ENCODE measurements around the gene TBL3.

Gene TBL3

GRCh38 chr16:2015947-2016208 is 44.0 kb downstream of the TBL3 start:
- TF ChIP-seq, protein P1, sequence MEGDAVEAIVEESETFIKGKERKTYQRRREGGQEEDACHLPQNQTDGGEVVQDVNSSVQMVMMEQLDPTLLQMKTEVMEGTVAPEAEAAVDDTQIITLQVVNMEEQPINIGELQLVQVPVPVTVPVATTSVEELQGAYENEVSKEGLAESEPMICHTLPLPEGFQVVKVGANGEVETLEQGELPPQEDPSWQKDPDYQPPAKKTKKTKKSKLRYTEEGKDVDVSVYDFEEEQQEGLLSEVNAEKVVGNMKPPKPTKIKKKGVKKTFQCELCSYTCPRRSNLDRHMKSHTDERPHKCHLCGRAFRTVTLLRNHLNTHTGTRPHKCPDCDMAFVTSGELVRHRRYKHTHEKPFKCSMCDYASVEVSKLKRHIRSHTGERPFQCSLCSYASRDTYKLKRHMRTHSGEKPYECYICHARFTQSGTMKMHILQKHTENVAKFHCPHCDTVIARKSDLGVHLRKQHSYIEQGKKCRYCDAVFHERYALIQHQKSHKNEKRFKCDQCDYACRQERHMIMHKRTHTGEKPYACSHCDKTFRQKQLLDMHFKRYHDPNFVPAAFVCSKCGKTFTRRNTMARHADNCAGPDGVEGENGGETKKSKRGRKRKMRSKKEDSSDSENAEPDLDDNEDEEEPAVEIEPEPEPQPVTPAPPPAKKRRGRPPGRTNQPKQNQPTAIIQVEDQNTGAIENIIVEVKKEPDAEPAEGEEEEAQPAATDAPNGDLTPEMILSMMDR (IDR thresholded peaks at IDR 0.05; ENCODE audit: poor library complexity, severe bottlenecking): no peak
- Histone ChIP-seq H3K27ac (ENCODE audit: poor library complexity, severe bottlenecking) (peak overlapping the region; percentile 53), H3K36me3 (ENCODE audit: low read depth) (no peaks in the 10 kb centered on the region), H3K27me3 (ENCODE audit: insufficient read depth, poor library complexity, severe bottlenecking) (peaks cover 16% of the 10 kb centered on the region), H3K4me1 (ENCODE audit: insufficient read depth, poor library complexity, severe bottlenecking) (peaks cover 10% of the 10 kb centered on the region), H3K4me3 (ENCODE audit: severe bottlenecking) (no peak overlapping the region), H3K9me3 (ENCODE audit: severe bottlenecking) (no peaks in the 10 kb centered on the region)
- ATAC-seq (ENCODE audit: low read depth) (no peak), DNase-seq (ENCODE audit: low spot score) (no peak)

DNA sequence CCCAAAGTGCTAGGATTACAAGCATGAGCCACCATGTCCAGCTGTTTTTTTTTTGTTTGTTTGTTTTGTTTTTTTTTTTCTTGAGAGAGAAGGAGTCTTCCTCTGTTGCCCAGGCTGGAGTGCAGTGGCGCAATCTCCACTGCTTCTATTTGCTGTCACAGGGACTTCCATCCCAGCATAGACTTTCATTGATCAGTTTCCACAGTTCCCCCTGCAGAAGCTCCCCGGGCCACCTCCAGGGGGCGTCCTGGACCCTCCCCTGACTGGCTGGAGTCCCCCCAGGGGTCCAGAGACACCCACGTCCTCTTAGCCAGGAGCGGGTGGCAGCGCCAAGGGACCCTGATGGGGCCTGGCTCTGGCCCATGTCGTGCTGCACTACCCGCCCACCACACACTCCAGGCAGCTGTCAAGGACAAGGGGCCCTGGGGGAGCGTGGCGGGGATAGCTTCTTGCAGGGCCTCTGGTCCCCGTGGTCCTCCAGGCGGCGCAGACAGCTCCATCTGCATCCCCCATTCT is 44.6 kb downstream of the TBL3 start:
- H3K36me3 ChIP-seq (ENCODE audit: low read depth): no peaks in the 10 kb centered on the region
- H3K27me3 ChIP-seq (ENCODE audit: insufficient read depth, poor library complexity, severe bottlenecking): peaks cover 18% of the 10 kb centered on the region
- ATAC-seq (ENCODE audit: low read depth) (no peak), DNase-seq (ENCODE audit: low spot score) (no peak)
- H3K9me3 ChIP-seq (ENCODE audit: severe bottlenecking): no peaks in the 10 kb centered on the region
- peaks cover 10% of the 10 kb centered on the region for H3K4me1 ChIP-seq (ENCODE audit: insufficient read depth, poor library complexity, severe bottlenecking)
- TF ChIP-seq, protein P1 (IDR thresholded peaks at IDR 0.05; ENCODE audit: poor library complexity, severe bottlenecking): peak; percentile 13
- no peak overlapping the region for H3K27ac ChIP-seq (ENCODE audit: poor library complexity, severe bottlenecking)
- no peak overlapping the region for H3K4me3 ChIP-seq (ENCODE audit: severe bottlenecking)

GRCh38 chr16:2019518-2019920 is 47.7 kb downstream of the TBL3 start, which contains the start of gene NPW:
Gene NPW, plus strand, starts transcription at chr16:2019785.
- no peak for DNase-seq (ENCODE audit: low spot score)
- H3K27ac ChIP-seq (ENCODE audit: poor library complexity, severe bottlenecking): no peak within 1 kb of the TSS
- H3K4me1 ChIP-seq (ENCODE audit: insufficient read depth, poor library complexity, severe bottlenecking): peaks cover 14% of the 10 kb centered on the region
- H3K27me3 ChIP-seq (ENCODE audit: insufficient read depth, poor library complexity, severe bottlenecking): peaks cover 18% of the 10 kb centered on the region
- H3K9me3 ChIP-seq (ENCODE audit: severe bottlenecking): no peaks in the 10 kb centered on the region
- no peaks in the 10 kb centered on the region for H3K36me3 ChIP-seq (ENCODE audit: low read depth)
- peak within 1 kb of the TSS; percentile 3 for H3K4me3 ChIP-seq (ENCODE audit: severe bottlenecking)
- TF ChIP-seq, protein P1 (IDR thresholded peaks at IDR 0.05; ENCODE audit: poor library complexity, severe bottlenecking): no peak
- no peak for ATAC-seq (ENCODE audit: low read depth)

GRCh38 chr16:2019921-2020831 is 48.3 kb downstream of the TBL3 start:
- Histone ChIP-seq H3K9me3 (ENCODE audit: severe bottlenecking) (no peaks in the 10 kb centered on the region), H3K36me3 (ENCODE audit: low read depth) (no peaks in the 10 kb centered on the region), H3K4me1 (ENCODE audit: insufficient read depth, poor library complexity, severe bottlenecking) (peaks cover 10% of the 10 kb centered on the region), H3K27ac (ENCODE audit: poor library complexity, severe bottlenecking) (no peak overlapping the region), H3K27me3 (ENCODE audit: insufficient read depth, poor library complexity, severe bottlenecking) (peaks cover 18% of the 10 kb centered on the region), H3K4me3 (ENCODE audit: severe bottlenecking) (peak overlapping the region; percentile 3)
- TF ChIP-seq, protein P1 (IDR thresholded peaks at IDR 0.05; ENCODE audit: poor library complexity, severe bottlenecking): no peak
- DNase-seq (ENCODE audit: low spot score) (no peak), ATAC-seq (ENCODE audit: low read depth) (no peak)

- Histone ChIP-seq H3K27ac (ENCODE audit: poor library complexity, severe bottlenecking) (no peak overlapping the region), H3K36me3 (ENCODE audit: low read depth) (no peaks in the 10 kb centered on the region), H3K4me1 (ENCODE audit: insufficient read depth, poor library complexity, severe bottlenecking) (peaks cover 4% of the 10 kb centered on the region), H3K9me3 (ENCODE audit: severe bottlenecking) (no peaks in the 10 kb centered on the region), H3K27me3 (ENCODE audit: insufficient read depth, poor library complexity, severe bottlenecking) (peaks cover 18% of the 10 kb centered on the region), H3K4me3 (ENCODE audit: severe bottlenecking) (peak overlapping the region; percentile 9)
- ATAC-seq (ENCODE audit: low read depth) (peak; percentile 19), DNase-seq (ENCODE audit: low spot score) (no peak)
- TF ChIP-seq, protein P1 (IDR thresholded peaks at IDR 0.05; ENCODE audit: poor library complexity, severe bottlenecking): no peak
Measured at GRCh38 chr16:2022723-2023091, 50.9 kb downstream of the TBL3 start.
